Measurements from ENCODE around the gene CRYGN. TPM values are rescaled to one million over a fixed set of nuclear protein-coding genes. Genes with fewer than 3 reads are reported as not detected.

The CRYGN gene
- total RNA-seq, 1 experiment from 2014 or later: not detected

GRCh38 chr7:151380199-151381097 is 59.5 kb downstream of the CRYGN start:
- DNase-seq (ENCODE audit: low spot score): no peak

- no peak for DNase-seq (ENCODE audit: low spot score)
Measured at GRCh38 chr7:151379534-151380198, 60.3 kb downstream of the CRYGN start.

GRCh38 chr7:151379193-151379520 is 60.8 kb downstream of the CRYGN start:
- no peak for DNase-seq (ENCODE audit: low spot score)

Other genes with a start within 250 kb of the CRYGN start
- 0.64 TPM in 1 of 2 replicates, not detected in the other for gene H2BK1, start 229.7 kb downstream of the CRYGN start, total RNA-seq (2014; rRNA removed; shearing (Covaris generic))
- gene ABCF2, start 212.9 kb downstream of the CRYGN start, total RNA-seq (2014; rRNA removed; shearing (Covaris generic)): 88.1 and 92.4 TPM in 2 replicates
- gene CHPF2, start 207.7 kb downstream of the CRYGN start, total RNA-seq (2014; rRNA removed; shearing (Covaris generic)): 26.0 and 32.9 TPM in 2 replicates
- 35.5 and 35.9 TPM in 2 replicates for gene SMARCD3, start 191.4 kb downstream of the CRYGN start, total RNA-seq (2014; rRNA removed; shearing (Covaris generic))
- gene NUB1, start 98.3 kb downstream of the CRYGN start, total RNA-seq (2014; rRNA removed; shearing (Covaris generic)): 63.0 and 70.1 TPM in 2 replicates
- 0.88 TPM in 1 of 2 replicates, not detected in the other for gene WDR86, start 30.1 kb downstream of the CRYGN start, total RNA-seq (2014; rRNA removed; shearing (Covaris generic))
- 144 and 209 TPM in 2 replicates for gene RHEB, start 79.8 kb upstream of the CRYGN start, total RNA-seq (2014; rRNA removed; shearing (Covaris generic))